Prostate gland (tissue), 2 donors: ENCODE measurements around the gene P2RY1. TPM values are rescaled to one million over a fixed set of nuclear protein-coding genes. Genes with fewer than 3 reads are reported as not detected.
"Not testable (repeated sequence)": the region's sequence is repeated elsewhere in the genome, so short reads cannot be mapped to it uniquely, and the experiment has no call there.

Experiments
- DNase-seq: peaks from one replicate; pipeline ENCODE4 v3.0.0-alpha.2; 2019; ENCODE audit warnings: low spot score
- H3K27ac ChIP-seq, 2 donors: fragments of 200-600 bp; sonication (generic); 2 replicates each; pipeline ENCODE4 v1.5.1; 2017 to 2019
- H3K27me3 ChIP-seq: fragments of 200-600 bp; sonication (generic); replicated peaks from 2 replicates; pipeline ENCODE4 v1.5.1; 2019; ENCODE audit not compliant: insufficient read depth
- H3K36me3 ChIP-seq, 2 donors: fragments of 200-600 bp; sonication (generic); 1 replicate in 1 of 2; 2 replicates in 1 of 2; pipeline versions ENCODE4 v1.5.1 to v1.8.1; 2017 to 2019
- H3K4me1 ChIP-seq: fragments of 200-600 bp; sonication (generic); replicated peaks from 2 replicates; pipeline ENCODE4 v1.5.1; 2019
- H3K4me3 ChIP-seq, 2 donors: fragments of 200-600 bp; sonication (generic); 2 replicates each; pipeline ENCODE4 v1.5.1; 2017 to 2019
- H3K9me3 ChIP-seq: fragments of 200-600 bp; sonication (generic); 2 replicates; pipeline ENCODE4 v1.5.1; 2017
- POLR2A ChIP-seq: fragments of 450-650 bp; IDR thresholded peaks from one replicate; pipeline ENCODE4 v1.6.1; 2016; ENCODE audit warnings: antibody characterized with exemption, mild to moderate bottlenecking
- POLR2AphosphoS5 ChIP-seq: sonication (generic); formaldehyde crosslinking; IDR thresholded peaks from one replicate; pipeline ENCODE4 v1.6.1; 2017; ENCODE audit warnings: antibody characterized with exemption
- WGBS: methylation state at CpG from one replicate; pipeline ENCODE4 v1.1.5; 2018; 5-methylcytosine and 5-hydroxymethylcytosine counted together
- intact Hi-C: fragments of 100-400 bp; cut with DNase I; formaldehyde crosslinking; loops from one replicate; pipeline ENCODE4 v1.14.2; 2022
- total RNA-seq, 2 donors: library from RNA; depleted of rRNA; stranded (reverse); fragments of >200 nt; gene quantifications; one replicate each; pipeline ENCODE4 v1.1.0, GENCODE V29; 2016
- TF ChIP-seq, protein P1 (sequence below), 4 experiments: fragments of 200-600 bp in 2 of 4; fragments of 450-650 bp in 2 of 4; sonication (generic) in 2 of 4; IDR thresholded peaks; 1 replicate in 3 of 4; 2 replicates in 1 of 4; pipeline ENCODE4 v1.5.1; 2016 to 2019; ENCODE audit warnings: antibody characterized with exemption in 4 of 4, mild to moderate bottlenecking in 2 of 4, moderate library complexity in 2 of 4

P2RY1 gene
- total RNA-seq, 2 donors from 2014 or later: 14.3 to 33.5 TPM

DNA sequence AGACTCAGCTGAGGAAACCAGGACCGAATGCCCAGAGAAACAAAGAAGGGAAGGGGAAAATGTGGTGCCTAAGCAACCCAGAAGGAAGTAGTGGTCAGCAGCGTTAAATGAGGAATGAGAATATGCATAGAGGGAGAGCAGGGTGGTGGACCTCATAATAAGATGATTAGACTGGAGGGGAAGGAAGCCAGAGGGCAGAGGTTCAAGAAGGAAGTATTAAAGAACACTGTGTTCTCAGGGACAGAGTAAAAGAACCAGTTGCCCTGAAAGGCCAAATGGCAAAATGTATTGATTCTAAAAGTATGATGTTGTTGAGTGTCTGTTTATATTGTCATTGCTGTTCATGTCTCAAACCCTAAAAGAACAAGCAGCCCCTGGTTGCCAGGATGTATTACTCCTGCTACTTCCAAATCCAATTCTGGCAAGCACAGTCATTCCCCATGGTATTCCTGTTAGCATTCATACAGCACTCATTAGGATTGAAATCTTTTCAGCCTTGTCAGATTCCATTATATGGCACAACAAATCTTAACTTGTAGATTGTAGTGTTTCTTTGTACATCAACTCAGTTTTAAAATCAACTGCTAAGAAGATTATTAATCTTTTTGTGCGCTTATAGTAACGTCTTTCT lies 23.4 kb downstream of the P2RY1 start:
- no peaks in the 10 kb centered on the region for H3K4me1 ChIP-seq
- intact Hi-C loops: no loop called here
- no peaks in the 10 kb centered on the region for H3K9me3 ChIP-seq
- no peaks in the 10 kb centered on the region for H3K27me3 ChIP-seq
- TF ChIP-seq, protein P1, sequence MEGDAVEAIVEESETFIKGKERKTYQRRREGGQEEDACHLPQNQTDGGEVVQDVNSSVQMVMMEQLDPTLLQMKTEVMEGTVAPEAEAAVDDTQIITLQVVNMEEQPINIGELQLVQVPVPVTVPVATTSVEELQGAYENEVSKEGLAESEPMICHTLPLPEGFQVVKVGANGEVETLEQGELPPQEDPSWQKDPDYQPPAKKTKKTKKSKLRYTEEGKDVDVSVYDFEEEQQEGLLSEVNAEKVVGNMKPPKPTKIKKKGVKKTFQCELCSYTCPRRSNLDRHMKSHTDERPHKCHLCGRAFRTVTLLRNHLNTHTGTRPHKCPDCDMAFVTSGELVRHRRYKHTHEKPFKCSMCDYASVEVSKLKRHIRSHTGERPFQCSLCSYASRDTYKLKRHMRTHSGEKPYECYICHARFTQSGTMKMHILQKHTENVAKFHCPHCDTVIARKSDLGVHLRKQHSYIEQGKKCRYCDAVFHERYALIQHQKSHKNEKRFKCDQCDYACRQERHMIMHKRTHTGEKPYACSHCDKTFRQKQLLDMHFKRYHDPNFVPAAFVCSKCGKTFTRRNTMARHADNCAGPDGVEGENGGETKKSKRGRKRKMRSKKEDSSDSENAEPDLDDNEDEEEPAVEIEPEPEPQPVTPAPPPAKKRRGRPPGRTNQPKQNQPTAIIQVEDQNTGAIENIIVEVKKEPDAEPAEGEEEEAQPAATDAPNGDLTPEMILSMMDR (IDR thresholded peaks at IDR 0.05): no peak
- no peak for TF ChIP-seq POLR2AphosphoS5
- TF ChIP-seq POLR2A: no peak
- no peaks in the 10 kb centered on the region for H3K36me3 ChIP-seq
- WGBS: 81% methylated on average over 4 of the region's 4 CpGs
- no peak for DNase-seq
- H3K4me3 ChIP-seq: no peak overlapping the region
- no peak overlapping the region for H3K27ac ChIP-seq

DNA sequence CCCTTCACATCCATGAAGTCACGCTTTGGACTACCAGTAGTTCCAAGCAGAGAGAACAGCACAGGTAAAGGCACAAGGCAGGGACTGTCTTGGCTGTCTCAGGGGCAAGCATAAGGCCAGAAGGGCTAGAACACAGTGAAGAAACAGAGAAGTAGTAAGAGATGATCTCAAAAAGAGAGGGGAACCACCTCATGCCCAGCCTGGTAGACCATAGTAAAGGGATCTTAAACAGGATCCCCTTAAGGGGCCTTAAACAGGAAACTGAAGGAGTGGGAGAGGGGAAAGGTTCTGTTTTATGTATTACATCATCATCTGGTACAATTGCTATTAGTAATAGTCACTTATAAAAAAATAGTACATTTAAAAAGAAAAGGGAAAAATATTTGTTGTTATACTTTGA lies 25.8 kb downstream of the P2RY1 start:
- no peaks in the 10 kb centered on the region for H3K4me1 ChIP-seq
- intact Hi-C loops: no loop called here
- H3K36me3 ChIP-seq: no peaks in the 10 kb centered on the region
- no peak for DNase-seq
- no peak for TF ChIP-seq POLR2AphosphoS5
- no peak for TF ChIP-seq POLR2A
- TF ChIP-seq, protein P1 (IDR thresholded peaks at IDR 0.05): no peak
- no peaks in the 10 kb centered on the region for H3K27me3 ChIP-seq
- H3K4me3 ChIP-seq: no peak overlapping the region
- 93% methylated on average over 1 of the region's 1 CpG for WGBS
- H3K27ac ChIP-seq: no peak overlapping the region
- no peaks in the 10 kb centered on the region for H3K9me3 ChIP-seq

DNA sequence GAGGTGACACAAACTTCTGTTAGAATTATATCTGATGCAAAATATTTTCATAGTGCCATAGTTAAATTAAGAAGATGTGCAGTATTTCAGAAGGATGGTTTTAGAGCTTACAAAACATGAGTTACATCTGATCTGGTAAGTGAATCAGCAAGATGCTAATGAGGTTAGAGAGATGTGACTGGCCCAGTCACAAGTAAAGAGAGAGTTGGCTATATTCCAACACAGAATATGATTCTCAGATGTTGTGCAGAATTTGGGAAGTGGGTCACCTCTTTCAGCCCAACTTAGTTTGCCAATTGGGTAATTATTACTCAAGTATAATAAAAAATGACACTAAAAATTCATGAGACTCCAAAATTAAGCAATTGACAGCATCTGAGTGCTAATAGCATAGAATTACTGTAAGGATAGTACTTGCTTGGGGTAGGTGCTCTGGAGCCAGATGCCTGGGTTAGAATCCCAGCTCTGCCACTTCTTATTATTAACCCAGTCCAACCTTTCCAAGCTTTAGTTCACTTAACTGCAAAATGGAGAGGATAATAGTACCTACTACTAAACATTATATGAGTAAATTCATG lies 30.8 kb downstream of the P2RY1 start:
- H3K27ac ChIP-seq: no peak overlapping the region
- H3K4me1 ChIP-seq: no peaks in the 10 kb centered on the region
- H3K36me3 ChIP-seq: no peaks in the 10 kb centered on the region
- DNase-seq: no peak
- TF ChIP-seq POLR2A: no peak
- TF ChIP-seq POLR2AphosphoS5: no peak
- TF ChIP-seq, protein P1 (IDR thresholded peaks at IDR 0.05): no peak
- H3K9me3 ChIP-seq: no peaks in the 10 kb centered on the region
- intact Hi-C loops: no loop called here
- no peaks in the 10 kb centered on the region for H3K27me3 ChIP-seq
- no peak overlapping the region for H3K4me3 ChIP-seq

DNA sequence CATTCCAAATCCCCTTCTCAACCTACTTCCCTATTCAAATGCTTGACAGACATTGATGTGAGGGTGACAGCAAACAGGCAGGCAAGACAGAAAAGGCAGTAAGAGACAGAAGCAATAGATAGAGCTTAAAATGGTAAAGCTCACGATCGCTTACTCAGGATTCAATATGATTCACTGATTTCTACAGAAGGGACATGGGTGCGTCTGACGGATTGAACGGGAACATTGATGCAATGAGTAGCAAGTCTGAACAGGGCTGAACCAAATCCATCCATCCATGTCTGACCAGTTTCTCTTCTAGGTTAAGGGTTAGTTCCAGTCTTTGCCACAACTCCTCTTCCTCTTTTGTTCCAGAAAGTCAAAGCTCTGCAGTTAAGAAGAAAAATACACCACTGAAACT lies 35.1 kb downstream of the P2RY1 start:
- no peak for DNase-seq
- Histone ChIP-seq H3K9me3 (no peaks in the 10 kb centered on the region), H3K4me3 (no peak overlapping the region), H3K4me1 (no peaks in the 10 kb centered on the region), H3K27ac (no peak overlapping the region), H3K27me3 (no peaks in the 10 kb centered on the region), H3K36me3 (no peaks in the 10 kb centered on the region)
- 80% methylated on average over 5 of the region's 5 CpGs for WGBS
- TF ChIP-seq, protein P1 (IDR thresholded peaks at IDR 0.05): no peak
- TF ChIP-seq POLR2A (no peak), POLR2AphosphoS5 (no peak)
- intact Hi-C loops: no loop called here

DNA sequence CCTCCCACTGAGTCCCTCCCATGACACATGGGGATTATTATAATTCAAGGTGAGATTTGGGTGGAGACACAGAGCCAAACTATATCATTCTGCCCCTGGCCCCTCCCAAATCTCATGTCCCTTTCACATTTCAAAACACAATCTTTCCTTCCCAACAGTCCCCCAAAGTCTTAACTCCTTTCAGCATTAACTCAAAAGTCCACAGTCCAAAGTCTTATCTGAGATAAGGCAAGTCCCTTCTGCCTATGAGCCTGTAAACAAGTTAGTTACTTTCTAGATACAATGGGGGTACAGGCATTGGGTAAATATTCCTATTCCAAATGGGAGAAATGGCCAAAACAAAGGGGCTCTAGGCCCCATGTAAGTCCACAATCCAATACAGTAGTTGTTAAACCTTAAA lies 38.4 kb downstream of the P2RY1 start:
- intact Hi-C loops, DNase-seq, H3K27me3 ChIP-seq, H3K27ac ChIP-seq, H3K4me3 ChIP-seq, H3K36me3 ChIP-seq, H3K9me3 ChIP-seq, H3K4me1 ChIP-seq: not testable (repeated sequence)
